Suprapubic skin (tissue), 4 donors: ENCODE results near the gene RNF26. TPM values are rescaled to one million over a fixed set of nuclear protein-coding genes. Genes with fewer than 3 reads are reported as not detected.

Source experiments
- DNase-seq, 2 donors: peaks; one replicate each; pipeline ENCODE4 v3.0.0-alpha.2; 2019; ENCODE audit warnings: low spot score in 2 of 2
- H3K27ac ChIP-seq: fragments of 200-600 bp; sonication (generic); one replicate; pipeline ENCODE4 v1.5.1; 2019
- H3K27me3 ChIP-seq: fragments of 200-600 bp; sonication (generic); one replicate; pipeline ENCODE4 v1.5.1; 2019
- H3K36me3 ChIP-seq: fragments of 200-600 bp; sonication (generic); one replicate; pipeline ENCODE4 v1.5.1; 2019
- H3K4me1 ChIP-seq: fragments of 200-600 bp; sonication (generic); one replicate; pipeline ENCODE4 v1.5.1; 2019
- H3K4me3 ChIP-seq: fragments of 200-600 bp; sonication (generic); one replicate; pipeline ENCODE4 v1.5.1; 2019; ENCODE audit warnings: mild to moderate bottlenecking
- H3K9me3 ChIP-seq: fragments of 200-600 bp; sonication (generic); one replicate; pipeline ENCODE4 v1.5.1; 2019
- CTCF ChIP-seq, 2 donors: fragments of 200-600 bp in 1 of 2; fragments of 450-650 bp in 1 of 2; sonication (generic) in 1 of 2; IDR thresholded peaks; one replicate each; pipeline ENCODE4 v1.5.1; 2016 to 2019; ENCODE audit warnings: antibody characterized with exemption in 2 of 2, mild to moderate bottlenecking in 1 of 2, moderate library complexity in 1 of 2
- EP300 ChIP-seq: sonication (generic); formaldehyde crosslinking; IDR thresholded peaks from one replicate; pipeline ENCODE4 v1.6.1; 2017; ENCODE audit warnings: antibody characterized with exemption
- POLR2A ChIP-seq, 2 donors: fragments of 450-650 bp; IDR thresholded peaks; one replicate each; pipeline ENCODE4 v1.6.1; 2017; ENCODE audit warnings: antibody characterized with exemption in 2 of 2, mild to moderate bottlenecking in 2 of 2, moderate library complexity in 2 of 2
- POLR2AphosphoS5 ChIP-seq, 3 donors: sonication (generic); formaldehyde crosslinking; IDR thresholded peaks; one replicate each; pipeline ENCODE4 v1.6.1; 2017; ENCODE audit warnings: antibody characterized with exemption in 3 of 3
- WGBS: methylation state at CpG from one replicate; pipeline ENCODE4 v1.1.5; 2018; 5-methylcytosine and 5-hydroxymethylcytosine counted together
- total RNA-seq, 4 donors: library from RNA; depleted of rRNA; stranded (reverse); fragments of >200 nt; gene quantifications; one replicate each; pipeline ENCODE4 v1.1.0, GENCODE V29; 2016

Gene RNF26
- 10 to 100 TPM; 13.3 to 21.4 (median 15.4) TPM for total RNA-seq

GRCh38 chr11:119334174-119334930, at the start of gene RNF26:
TSS of gene RNF26 (plus strand) at chr11:119334527. CDS start at chr11:119335123, 596 bp downstream.
- WGBS: under 1% methylated on average over 50 of the region's 54 CpGs
- H3K27ac ChIP-seq: peak within 1 kb of the TSS; percentile 83
- peaks cover under 1% of the 10 kb centered on the region for H3K27me3 ChIP-seq
- no peaks in the 10 kb centered on the region for H3K9me3 ChIP-seq
- peaks cover 8% of the 10 kb centered on the region for H3K36me3 ChIP-seq
- H3K4me1 ChIP-seq: peaks cover 32% of the 10 kb centered on the region
- peak; percentile 98 for DNase-seq
- H3K4me3 ChIP-seq: peak within 1 kb of the TSS; percentile 97
- no peak for TF ChIP-seq CTCF (IDR thresholded peaks at IDR 0.05)
- TF ChIP-seq POLR2AphosphoS5 (IDR thresholded peaks at IDR 0.05): peak in 1 of 3 donors; percentile 47
- no peak for TF ChIP-seq EP300
- peak; percentile 49 to 50 for TF ChIP-seq POLR2A (IDR thresholded peaks at IDR 0.05)

- no peaks in the 10 kb centered on the region for H3K27me3 ChIP-seq
- peaks cover 50% of the 10 kb centered on the region for H3K36me3 ChIP-seq
- H3K4me1 ChIP-seq: no peaks in the 10 kb centered on the region
- 98% methylated on average over 9 of the region's 9 CpGs for WGBS
- TF ChIP-seq CTCF (IDR thresholded peaks at IDR 0.05) (no peak), EP300 (no peak), POLR2AphosphoS5 (IDR thresholded peaks at IDR 0.05) (no peak), POLR2A (IDR thresholded peaks at IDR 0.05) (no peak)
- H3K27ac ChIP-seq: no peak overlapping the region
- H3K4me3 ChIP-seq: no peak overlapping the region
- no peak for DNase-seq
- no peaks in the 10 kb centered on the region for H3K9me3 ChIP-seq
These were observed 48.9 kb upstream of the RNF26 start for GRCh38 chr11:119285431-119285830.

DNA sequence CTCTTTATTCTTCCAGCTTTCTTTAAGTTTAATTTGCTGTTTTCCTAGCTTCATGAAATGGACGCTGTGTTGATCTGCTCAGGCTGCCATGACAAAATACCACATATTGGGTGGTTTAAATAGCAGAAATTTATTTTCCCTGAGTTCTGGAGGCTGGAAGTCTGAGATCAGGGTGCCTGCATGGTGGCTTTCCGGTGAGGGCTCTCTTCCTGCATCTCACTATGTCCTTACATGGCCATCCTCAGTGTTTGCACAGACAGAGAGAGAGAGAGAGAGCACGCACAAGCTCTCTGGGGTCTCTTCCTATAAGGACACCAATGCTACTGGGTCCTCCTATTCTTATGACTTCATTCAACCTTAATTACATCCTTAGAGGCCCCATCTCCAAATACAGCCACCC, 46.1 kb upstream of the RNF26 start:
- DNase-seq: no peak
- 89% methylated on average over 3 of the region's 3 CpGs for WGBS
- Histone ChIP-seq H3K36me3 (peaks cover 57% of the 10 kb centered on the region), H3K27ac (no peak overlapping the region), H3K4me1 (no peaks in the 10 kb centered on the region), H3K27me3 (no peaks in the 10 kb centered on the region), H3K9me3 (peaks cover 9% of the 10 kb centered on the region), H3K4me3 (no peak overlapping the region)
- TF ChIP-seq POLR2AphosphoS5 (IDR thresholded peaks at IDR 0.05) (no peak), EP300 (no peak), POLR2A (IDR thresholded peaks at IDR 0.05) (no peak), CTCF (IDR thresholded peaks at IDR 0.05) (no peak)

GRCh38 chr11:119290894-119291497, 43.3 kb upstream of the RNF26 start:
- H3K4me3 ChIP-seq: no peak overlapping the region

GRCh38 chr11:119293461-119293860, 40.9 kb upstream of the RNF26 start:
- Histone ChIP-seq H3K9me3 (peaks cover 9% of the 10 kb centered on the region), H3K4me3 (no peak overlapping the region), H3K4me1 (no peaks in the 10 kb centered on the region), H3K27me3 (no peaks in the 10 kb centered on the region), H3K27ac (no peak overlapping the region), H3K36me3 (peaks cover 45% of the 10 kb centered on the region)
- 93% methylated on average over 3 of the region's 3 CpGs for WGBS
- TF ChIP-seq CTCF (IDR thresholded peaks at IDR 0.05) (no peak), EP300 (no peak), POLR2A (IDR thresholded peaks at IDR 0.05) (no peak), POLR2AphosphoS5 (IDR thresholded peaks at IDR 0.05) (no peak)
- DNase-seq: no peak

More at GRCh38 chr11:119290894-119291497, 43.3 kb upstream of the RNF26 start:
- no peak for DNase-seq
- 96% methylated on average over 10 of the region's 10 CpGs for WGBS
- peaks cover 9% of the 10 kb centered on the region for H3K9me3 ChIP-seq
- H3K4me1 ChIP-seq: no peaks in the 10 kb centered on the region
- no peak for TF ChIP-seq POLR2A (IDR thresholded peaks at IDR 0.05)
- TF ChIP-seq EP300: no peak
- no peaks in the 10 kb centered on the region for H3K27me3 ChIP-seq
- no peak overlapping the region for H3K27ac ChIP-seq
- H3K36me3 ChIP-seq: peaks cover 48% of the 10 kb centered on the region
